ENCODE data around the gene RGS3.
A peak's percentile ranks its signal among the peaks of the same experiment; 100 is the strongest.

The RGS3 gene

DNA sequence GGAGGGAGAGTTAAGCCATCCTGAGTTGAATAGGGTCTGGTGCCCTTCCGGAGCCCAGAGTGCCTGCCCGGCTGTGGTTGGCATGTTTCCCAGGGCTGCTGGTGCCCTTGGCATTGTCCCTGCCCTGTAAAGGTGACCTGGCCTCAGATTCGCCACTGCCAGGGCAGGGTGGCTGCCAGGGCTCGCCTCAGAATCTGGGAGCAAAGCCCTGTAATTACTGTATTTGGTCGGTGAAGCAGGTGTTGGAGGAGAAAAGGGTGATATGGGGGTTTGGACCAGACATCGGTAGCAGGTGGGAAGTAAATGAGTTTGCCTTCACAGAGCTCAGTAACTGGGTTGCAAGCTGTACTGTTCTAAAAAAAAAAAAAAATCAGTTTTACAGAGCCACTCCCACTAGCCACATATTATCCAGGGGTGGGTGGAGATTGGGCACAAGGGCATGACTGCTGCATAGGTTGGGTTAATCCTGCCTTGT is 47.6 kb downstream of the RGS3 start:
- DNase-seq (ENCODE audit: low read depth in 2 of 3, low spot score in 2 of 3), result no peak

DNA sequence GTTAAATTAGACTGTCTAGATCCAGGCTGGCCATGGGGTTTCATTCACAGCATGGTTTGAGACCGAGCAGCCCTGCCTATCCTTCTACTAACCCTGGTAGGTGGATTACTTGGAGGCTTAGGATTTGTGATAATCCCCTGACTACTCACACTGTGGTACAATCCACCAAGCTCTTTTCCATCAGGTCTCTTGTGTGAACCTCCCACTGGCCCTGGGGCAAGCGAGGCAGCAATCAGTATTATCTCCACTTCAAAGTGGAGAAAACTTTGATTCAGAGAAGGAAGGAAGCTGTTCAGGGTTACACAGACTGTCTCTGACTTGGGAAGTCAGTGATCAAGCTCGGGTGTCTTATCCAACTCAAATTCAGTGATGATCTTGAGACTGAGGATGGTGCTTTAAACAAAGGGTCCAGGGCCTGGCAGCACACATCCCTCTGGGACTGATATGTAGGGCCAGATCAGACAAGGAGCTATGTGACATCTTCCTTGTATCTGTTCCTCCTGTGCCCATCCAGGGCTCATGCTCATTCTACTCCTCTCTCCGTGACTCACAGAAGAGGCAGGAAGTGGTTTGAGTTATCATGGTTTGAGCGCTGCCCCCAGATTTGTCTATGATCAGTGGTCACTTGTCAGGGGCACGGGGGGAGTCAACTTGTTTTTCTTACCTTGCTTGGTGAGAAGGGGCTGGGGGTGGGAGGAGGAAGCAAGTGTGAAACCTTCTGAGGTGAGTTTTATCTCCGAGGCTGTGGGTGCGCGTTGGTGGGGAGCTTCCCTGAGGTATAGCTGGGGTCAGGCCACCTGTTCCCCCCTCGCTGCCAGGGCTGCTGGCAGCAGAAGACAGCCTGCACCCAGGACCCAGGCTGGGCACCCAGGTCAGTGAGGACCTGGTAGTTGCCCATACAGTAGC is 48.6 kb downstream of the RGS3 start:
- peak in 2 of 3 experiments; percentile 67 to 71 for DNase-seq (ENCODE audit: low read depth in 2 of 3, low spot score in 2 of 3)

DNA sequence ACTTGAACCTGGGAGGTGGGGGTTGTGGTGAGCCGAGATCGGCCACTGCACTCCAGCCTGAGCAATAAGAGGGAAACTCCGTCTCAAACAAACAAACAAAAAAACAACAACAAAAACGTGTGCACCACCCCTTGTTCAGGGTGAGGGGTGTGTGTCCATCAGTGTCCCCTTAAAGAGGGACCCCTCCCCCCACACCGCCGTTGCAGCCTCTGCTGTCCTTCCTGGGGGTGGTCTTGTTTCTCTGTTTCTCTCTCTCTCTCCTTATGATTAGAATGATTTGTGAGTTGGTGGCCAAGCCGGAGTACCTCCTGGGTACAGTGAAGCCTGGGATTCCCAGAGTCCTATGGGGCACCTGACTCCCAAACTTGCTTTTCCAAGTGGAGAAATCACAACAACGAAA is 49.6 kb downstream of the RGS3 start:
- no peak for DNase-seq (ENCODE audit: low read depth in 2 of 3, low spot score in 2 of 3)

DNA sequence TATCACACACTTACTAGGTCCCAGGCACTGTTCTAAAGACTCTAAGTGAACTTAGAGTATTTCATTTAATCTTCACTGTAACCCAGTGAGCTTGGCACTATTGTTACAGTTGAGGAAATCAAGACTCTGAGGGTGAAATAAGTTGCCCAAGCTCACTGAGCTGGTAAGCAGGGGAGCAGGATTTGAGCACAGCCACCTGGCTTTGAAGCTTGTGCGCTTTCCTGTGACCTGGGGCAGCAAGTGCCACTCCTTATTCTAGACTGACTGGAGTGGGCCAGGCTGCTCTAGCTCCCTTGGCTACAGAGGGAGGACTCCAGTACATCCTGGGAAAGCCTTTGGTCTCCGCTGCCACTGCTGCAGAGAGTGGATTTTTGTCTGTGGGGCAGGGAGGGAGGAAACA is 50.0 kb downstream of the RGS3 start:
- DNase-seq (ENCODE audit: low read depth in 2 of 3, low spot score in 2 of 3), result no peak

DNA sequence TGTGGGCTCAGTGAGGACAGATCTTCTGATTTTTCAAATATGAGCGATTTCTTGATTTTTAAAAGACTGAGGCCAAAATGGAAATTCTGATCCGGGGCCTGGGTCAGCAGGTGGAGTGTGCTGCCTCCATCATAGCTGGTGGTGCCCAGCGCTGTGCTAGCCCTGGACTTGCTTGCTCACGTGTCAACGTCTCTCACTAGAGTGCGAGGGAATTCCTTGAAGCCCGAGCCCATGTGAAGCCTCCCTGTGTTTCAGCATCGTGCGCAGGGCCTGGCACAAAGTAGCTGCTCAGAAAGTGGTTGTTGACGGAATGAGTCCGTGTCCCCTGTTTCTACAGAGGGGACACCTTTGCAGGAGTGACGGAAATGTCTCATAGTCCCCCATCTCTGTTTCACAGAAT is 50.5 kb downstream of the RGS3 start:
- no peak for DNase-seq (ENCODE audit: low read depth in 2 of 3, low spot score in 2 of 3)

DNA sequence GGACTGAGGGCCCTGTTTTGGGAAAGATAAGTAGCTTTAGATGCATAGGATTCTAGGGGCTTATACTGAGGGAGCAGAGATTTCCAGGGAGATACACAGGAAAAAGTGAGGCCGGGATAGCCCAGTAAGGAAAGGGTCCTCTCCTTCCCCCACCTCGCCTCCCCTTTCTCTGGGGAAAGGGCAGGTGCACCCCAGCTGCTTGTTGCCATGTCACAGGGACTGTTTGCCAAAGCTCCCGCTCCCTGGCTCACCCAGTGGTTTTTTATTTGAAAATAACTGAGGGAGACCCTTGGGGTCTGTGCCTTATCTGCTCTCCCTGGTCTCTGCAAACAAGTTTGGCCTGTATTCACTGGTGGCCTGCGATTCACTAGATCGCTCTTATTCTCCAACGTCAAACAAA is 51.2 kb downstream of the RGS3 start:
- DNase-seq (ENCODE audit: low read depth in 2 of 3, low spot score in 2 of 3), result no peak

DNA sequence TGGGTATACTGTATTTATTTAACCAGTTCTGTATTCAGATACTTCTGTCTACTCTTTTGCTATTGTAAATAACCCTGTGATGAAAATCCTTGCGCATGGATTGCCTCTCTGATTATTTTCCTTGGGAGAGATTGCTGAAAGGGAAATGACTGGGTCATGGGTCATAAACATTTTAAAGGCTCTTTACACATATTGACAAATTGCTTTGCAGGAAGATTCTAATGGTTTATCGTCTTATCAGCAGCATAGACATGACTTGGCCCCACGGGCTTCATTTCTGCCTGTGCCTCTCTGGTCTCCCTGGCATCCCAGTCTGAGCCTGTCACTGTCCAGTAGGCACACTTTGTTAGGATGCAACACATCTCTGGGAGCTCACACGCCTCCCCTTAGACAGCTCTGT is 52.3 kb downstream of the RGS3 start:
- DNase-seq (ENCODE audit: low read depth in 2 of 3, low spot score in 2 of 3), result no peak

DNA sequence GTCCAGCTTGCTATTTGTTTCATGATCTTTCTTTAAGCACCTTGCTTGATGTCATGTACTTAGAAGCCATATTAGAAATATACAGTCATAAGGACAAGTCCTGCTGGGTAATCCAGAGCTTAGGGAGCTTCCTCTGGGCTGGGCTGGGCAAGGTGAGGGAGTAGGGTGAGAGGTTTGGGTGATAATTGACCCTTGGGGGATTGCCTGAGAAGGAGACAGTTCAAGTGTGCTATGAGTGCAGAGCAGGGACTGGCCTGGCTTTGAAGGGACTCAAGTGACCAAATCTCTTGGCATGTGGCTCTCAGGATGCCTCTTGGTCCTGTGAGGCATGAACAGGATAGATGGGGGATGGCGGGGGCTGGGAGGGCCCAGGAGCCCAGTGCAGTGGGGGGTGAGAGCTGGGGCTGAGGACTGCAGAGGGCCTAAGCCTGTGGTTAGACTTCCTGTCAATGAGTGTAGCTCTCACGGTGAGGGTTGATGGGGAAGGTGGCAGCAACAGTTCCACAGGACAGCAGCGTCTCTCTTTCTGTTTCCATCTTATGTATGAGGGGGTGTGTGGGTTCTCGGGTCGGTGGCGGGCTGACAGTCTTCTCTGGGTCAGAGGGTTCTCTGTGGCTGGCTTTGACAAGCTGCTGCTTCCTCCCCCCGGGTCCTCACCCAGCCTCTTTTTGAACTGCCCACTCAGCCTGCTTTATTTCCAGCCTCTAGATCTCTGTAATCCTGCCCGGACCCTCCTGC is 53.5 kb downstream of the RGS3 start:
- DNase-seq (ENCODE audit: low read depth in 2 of 3, low spot score in 2 of 3), result peak in 2 of 3 experiments; percentile 67

DNA sequence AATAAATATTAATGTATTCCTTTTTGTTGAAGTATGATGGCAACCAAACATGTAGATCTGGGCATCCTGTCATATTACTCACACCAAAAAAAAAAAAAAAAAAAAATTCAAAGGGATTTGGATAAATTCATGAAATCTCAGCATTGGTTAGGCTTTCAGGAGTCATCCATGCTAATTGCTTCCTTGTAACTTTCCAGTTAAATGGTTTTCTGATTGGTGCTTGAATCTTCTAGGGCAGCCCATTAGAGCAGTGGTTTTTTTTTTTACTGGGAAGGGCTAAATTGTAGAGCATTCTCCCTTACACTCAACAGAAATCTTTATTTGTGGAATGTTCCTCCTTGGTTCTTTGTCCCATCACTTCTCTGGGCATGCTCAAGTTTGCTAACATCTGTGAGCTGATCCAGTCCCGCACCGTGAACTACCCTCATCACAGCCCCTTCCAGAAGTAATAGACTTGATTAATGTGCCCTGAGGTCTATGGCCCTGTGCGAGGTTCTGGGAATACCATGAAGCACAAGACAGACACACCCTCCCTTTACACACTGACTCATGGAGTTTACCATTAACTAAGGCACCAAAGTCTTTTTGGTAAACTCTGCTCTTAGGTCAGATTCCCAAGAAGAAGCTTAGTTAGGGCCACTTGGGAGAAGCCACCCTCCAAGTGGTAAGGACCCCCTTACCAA is 56.0 kb downstream of the RGS3 start:
- no peak for DNase-seq (ENCODE audit: low read depth in 2 of 3, low spot score in 2 of 3)

DNA sequence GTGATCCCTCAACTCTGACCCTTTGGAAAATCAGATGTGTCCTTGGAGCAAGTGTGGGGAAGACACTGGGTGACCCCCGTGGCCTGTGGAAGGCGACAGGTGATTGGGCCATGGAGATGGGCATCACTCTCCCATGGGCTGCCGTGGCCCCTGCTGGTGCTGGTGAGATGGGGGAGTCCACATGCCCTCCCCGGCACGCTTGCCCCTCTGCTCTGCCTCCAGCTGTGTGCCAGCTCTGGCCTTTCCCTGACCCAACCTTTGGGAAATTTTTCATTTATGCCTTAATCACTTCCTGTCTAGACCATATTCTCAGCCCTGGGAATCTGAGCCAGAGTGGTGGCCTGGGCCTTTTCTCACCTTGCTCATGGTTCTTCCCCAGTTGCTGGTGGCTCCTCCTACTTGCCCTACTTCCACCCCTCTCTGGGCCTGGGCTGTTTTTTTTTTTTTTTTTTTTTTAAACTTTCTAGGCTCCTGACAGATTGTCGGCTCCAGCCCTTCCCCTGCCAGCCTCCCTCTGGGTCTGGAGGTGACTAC is 56.6 kb downstream of the RGS3 start:
- peak in 1 of 3 experiments; percentile 28 for DNase-seq (ENCODE audit: low read depth in 2 of 3, low spot score in 2 of 3)

DNA sequence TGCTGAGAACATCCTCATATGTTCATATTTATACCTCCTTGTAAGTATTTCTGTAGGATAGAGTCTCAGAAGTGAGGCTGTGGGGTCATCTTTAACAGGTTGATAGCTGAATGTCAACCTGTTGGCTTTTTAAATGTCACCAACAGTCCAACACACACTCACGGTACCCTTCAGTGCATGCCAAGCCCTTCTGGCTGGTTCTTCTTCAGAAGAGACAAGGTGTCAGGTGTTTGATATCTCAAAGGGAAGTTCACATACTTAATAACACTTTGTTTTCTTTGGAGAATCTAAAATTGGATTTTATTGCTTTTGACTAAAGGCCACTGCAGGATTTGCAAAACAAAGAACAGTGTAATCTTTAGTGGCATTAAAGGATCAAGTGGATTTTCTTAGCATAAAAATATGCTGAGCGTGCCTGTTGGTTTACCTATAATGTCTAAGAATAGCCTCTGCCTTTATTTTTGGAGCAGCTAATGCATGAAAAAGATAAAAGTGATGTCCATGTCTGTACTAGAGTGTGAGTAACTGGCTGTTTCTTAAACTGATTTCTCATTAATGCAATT is 58.2 kb downstream of the RGS3 start:
- DNase-seq (ENCODE audit: low read depth in 2 of 3, low spot score in 2 of 3), result no peak

DNA sequence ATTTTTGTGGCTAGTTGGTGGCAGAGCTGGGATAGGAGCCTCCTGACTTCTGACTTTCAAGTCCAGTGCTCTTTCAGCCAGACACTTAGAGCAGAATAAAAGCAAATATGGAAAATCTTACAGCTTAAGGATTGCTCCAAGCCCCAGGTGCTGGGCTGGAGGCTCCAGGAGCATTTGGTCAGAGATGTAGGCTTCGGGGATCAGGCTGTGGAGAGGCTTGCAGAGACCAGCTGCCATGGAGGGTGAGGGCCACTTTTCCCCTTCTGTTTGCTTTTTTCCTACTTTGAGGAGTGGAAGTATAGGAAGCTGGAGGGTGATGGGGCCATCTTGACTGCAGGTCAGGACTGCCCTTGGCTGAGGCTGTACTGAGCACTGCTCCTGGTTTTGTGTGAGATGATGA is 58.9 kb downstream of the RGS3 start:
- DNase-seq (ENCODE audit: low read depth in 2 of 3, low spot score in 2 of 3), result no peak

DNA sequence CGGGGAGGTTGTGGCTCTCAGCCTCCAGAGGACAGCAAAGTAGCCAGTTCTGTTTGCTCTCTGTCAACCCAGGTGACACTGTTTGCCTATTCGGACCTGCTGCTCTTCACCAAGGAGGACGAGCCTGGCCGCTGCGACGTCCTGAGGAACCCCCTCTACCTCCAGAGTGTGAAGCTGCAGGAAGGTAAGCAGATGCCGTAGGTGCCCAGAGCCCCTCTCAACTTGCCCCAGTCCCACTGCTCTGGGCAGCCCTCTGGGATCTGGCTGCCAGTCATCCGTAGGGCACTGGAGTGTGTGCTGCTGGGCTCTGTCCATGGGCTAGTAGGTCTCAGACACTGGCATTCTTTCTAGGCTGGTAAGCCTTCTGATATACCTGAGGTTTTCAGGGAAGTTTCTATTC is 59.3 kb downstream of the RGS3 start:
- DNase-seq (ENCODE audit: low read depth in 2 of 3, low spot score in 2 of 3), result no peak

DNA sequence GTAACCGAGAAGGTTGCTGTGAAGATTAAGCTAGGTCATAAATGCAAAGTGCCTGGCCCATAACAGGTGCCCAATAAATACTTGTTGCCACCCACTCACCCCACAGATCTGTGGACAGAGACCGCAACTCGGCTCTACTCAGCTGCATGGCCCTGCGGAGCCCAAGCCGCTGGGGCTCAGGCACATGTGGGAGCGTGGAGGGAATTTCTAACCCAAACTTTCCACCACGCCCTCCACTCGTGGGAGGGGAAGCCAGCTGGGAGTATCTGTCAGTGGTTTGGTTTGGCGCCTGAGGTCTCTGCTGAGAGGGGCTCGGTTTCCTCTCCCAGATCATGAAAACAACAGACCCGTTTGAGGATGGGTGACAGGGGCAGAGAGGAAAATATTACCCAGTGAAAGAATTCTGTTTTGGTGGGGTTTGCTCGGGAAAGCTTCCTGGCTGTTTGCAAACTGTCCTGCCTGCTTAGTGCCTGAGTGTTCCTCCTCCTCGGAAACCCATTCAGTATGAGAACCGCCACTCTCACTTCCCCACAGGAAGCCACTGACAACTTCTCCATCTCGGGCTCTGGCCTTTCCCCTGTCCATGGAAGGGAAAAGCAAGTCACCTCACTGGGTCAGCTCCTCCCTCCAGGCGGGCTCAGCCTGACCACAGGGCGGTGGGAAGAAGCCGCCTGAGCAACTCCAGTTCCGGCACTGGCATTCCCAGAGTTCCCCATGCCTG is 60.1 kb downstream of the RGS3 start:
- DNase-seq (ENCODE audit: low read depth in 2 of 3, low spot score in 2 of 3), result peak in 2 of 3 experiments; percentile 59 to 81

DNA sequence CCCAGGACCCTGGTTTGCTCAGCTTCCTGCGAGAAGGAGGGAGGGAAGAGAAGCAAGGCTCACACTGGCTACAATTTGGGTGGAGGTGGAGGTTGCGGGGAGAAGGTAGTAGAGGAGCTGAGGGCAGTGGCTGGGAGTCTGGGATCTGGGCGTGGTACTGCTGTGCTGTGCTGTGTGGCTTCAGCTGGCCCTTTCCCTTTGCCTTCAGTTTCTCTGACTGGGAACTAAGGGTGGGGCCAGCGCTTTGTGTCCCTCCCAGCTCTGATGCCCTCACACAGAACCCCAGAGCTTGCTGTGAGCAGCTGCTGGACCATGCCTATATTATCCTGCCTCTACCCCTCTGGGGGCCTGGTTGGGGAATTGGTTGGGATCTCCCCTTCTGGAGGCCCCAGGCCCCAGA is 60.9 kb downstream of the RGS3 start:
- DNase-seq (ENCODE audit: low read depth in 2 of 3, low spot score in 2 of 3), result no peak

DNA sequence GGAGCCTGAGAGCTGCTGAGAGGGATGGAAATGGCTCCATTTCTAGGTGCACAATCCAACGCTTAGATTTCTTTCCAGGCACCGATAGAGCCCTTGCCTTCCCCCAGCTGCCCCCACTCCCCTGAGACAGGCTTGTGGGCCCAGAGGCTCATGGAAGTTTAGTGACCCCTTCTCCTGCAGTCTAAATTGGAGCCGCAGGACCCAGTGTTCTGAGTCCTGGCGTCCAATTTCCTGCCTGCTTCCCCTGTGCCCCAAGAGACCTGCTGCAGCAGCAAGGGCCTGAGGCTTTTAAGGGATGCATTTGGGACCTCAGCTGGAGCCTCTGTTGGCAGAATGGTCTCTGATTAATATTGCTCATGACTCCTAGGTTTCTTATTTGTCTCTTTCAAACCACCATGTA is 61.7 kb downstream of the RGS3 start:
- no peak for DNase-seq (ENCODE audit: low read depth in 2 of 3, low spot score in 2 of 3)

DNA sequence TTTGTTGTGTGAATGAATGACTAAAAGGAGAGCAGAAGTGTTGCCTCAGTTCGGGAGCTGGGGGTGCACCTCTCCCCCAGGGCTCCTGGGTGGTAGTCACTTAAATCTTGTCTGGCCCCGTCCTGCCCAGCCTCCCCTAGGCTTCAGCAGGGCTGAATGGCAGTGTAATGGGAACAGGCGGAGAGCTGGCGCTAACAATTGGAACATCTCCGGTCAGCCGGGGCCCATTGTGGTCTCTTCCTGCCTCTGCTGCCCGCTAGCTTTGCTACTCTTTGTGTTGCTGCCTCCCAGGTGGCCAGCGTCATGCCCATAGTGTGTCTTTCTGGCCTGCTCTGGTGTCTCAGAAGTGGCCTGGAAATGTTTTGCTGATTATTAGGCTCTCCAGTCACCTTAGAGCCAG is 62.3 kb downstream of the RGS3 start:
- DNase-seq (ENCODE audit: low read depth in 2 of 3, low spot score in 2 of 3), result no peak

DNA sequence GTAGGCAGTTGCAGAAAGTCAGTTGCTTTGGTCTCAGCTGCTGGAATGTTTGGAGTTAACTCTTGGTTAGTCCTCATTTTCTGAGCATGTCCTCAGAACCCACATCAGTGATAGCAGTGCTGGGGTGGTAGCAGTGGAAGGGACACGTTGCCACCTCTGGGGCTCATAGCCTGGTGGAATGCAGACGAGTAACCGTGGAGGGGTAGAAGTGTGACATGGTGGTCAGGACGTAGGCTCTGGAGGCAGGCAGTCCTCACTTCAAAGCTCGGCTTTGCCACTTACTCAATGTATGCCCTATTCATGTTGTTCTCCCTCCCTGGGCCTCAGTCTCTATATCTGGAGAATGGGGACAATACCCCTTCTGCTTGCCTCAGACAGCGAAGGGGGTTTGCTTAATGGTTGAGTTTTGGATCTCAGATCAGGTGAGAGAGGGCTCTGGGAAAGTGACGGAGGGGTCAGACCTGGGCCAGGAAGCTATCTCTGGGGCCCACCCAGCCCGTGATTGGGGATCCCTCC is 62.8 kb downstream of the RGS3 start:
- DNase-seq (ENCODE audit: low read depth in 2 of 3, low spot score in 2 of 3), result no peak

DNA sequence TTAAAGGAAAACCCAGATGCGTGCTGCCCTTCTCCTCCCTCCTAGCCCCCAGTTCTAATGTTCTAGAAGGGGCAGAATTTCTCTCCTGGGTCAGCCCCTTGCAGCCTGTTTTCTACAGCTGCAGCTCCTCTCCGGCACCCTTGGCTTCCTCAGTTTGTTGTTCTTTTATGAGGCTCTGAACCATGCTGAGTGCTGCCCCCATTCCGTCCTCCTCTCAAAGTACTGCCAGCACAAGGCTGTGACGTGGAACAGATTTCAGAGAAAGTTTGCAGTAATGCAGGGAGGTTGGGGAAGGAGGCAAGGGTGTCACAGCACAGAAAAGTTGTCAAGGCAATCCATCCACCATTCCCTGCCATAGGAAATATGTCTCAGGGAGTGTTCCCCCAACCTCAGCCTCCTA is 63.3 kb downstream of the RGS3 start:
- no peak for DNase-seq (ENCODE audit: low read depth in 2 of 3, low spot score in 2 of 3)

DNA sequence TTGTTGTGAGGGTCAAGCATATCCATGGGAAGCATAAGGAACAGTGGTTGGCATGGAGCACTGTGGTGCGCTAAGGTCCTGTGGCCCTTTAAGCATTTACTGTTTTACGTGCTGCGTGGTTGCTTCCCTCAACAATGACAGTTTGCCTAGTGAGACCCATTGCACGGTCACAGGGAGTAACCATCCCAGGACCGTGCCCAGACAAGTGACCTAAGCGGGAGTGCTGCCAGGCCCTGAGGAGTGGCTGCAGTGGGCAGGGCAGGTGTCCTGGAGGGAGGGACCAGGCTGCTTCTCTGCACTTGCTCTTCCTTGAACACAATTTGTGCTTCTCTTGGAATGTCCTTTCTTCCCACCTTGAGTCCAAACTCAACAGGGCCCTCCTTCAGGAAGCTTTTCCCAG is 64.6 kb downstream of the RGS3 start:
- no peak for DNase-seq (ENCODE audit: low read depth in 2 of 3, low spot score in 2 of 3)
